ENCODE measurements around the gene PERM1.

- no peak for TF ChIP-seq CTCF (IDR thresholded peaks at IDR 0.05; ENCODE audit: low read length)
- no peak for TF ChIP-seq EZH2 (IDR thresholded peaks at IDR 0.05; ENCODE audit: borderline replicate concordance, low read length)
Measured at GRCh38 chr1:958823-959730, 22.8 kb downstream of the PERM1 start, which contains the start of gene NOC2L.

Measured in OCI-LY1 (cell line).